ENCODE results near the gene RMDN2. TPM values are rescaled to one million over a fixed set of nuclear protein-coding genes. Genes with fewer than 3 reads are reported as not detected.
"Not testable (repeated sequence)": the region's sequence is repeated elsewhere in the genome, so short reads cannot be mapped to it uniquely, and the experiment has no call there.

The RMDN2 gene
- total RNA-seq, 1 donor from 2014 or later: 9.0 TPM

- Mint-ChIP-seq H3K27ac (no peak overlapping the region), H3K27me3 (ENCODE audit: low read depth) (no peaks in the 10 kb centered on the region), H3K4me1 (peaks cover 4% of the 10 kb centered on the region), H3K4me3 (no peak overlapping the region), H3K9me3 (peaks cover 36% of the 10 kb centered on the region), H3K36me3 (peaks cover 30% of the 10 kb centered on the region)
- no peak for DNase-seq (ENCODE audit: low spot score in 2 of 2, unreplicated experiment in 2 of 2)
- no peak for TF ChIP-seq CTCF (IDR thresholded peaks at IDR 0.05; ENCODE audit: unreplicated experiment)
These were observed 9.8 kb downstream of the RMDN2 start for GRCh38 chr2:37934591-37935513.

- H3K4me3 Mint-ChIP-seq; DNase-seq (ENCODE audit: low spot score in 2 of 2, unreplicated experiment in 2 of 2); H3K27me3 Mint-ChIP-seq (ENCODE audit: low read depth); H3K4me1 Mint-ChIP-seq; H3K27ac Mint-ChIP-seq: not testable (repeated sequence)
- Mint-ChIP-seq H3K36me3 (peaks cover 30% of the 10 kb centered on the region), H3K9me3 (peaks cover 47% of the 10 kb centered on the region)
These were observed 12.5 kb downstream of the RMDN2 start for GRCh38 chr2:37937568-37937967.

GRCh38 chr2:37941267-37941666 is 16.2 kb downstream of the RMDN2 start:
- H3K27me3 Mint-ChIP-seq (ENCODE audit: low read depth); H3K4me1 Mint-ChIP-seq; DNase-seq (ENCODE audit: low spot score in 2 of 2, unreplicated experiment in 2 of 2); H3K27ac Mint-ChIP-seq; H3K4me3 Mint-ChIP-seq: not testable (repeated sequence)
- Mint-ChIP-seq H3K36me3 (peaks cover 20% of the 10 kb centered on the region), H3K9me3 (peaks cover 43% of the 10 kb centered on the region)

- no peaks in the 10 kb centered on the region for H3K27me3 Mint-ChIP-seq (ENCODE audit: low read depth)
- H3K4me1 Mint-ChIP-seq: no peaks in the 10 kb centered on the region
- DNase-seq (ENCODE audit: low spot score in 2 of 2, unreplicated experiment in 2 of 2): no peak
- no peak for TF ChIP-seq CTCF (IDR thresholded peaks at IDR 0.05; ENCODE audit: unreplicated experiment)
- H3K36me3 Mint-ChIP-seq: peaks cover 8% of the 10 kb centered on the region
- no peak overlapping the region for H3K27ac Mint-ChIP-seq
- no peak overlapping the region for H3K4me3 Mint-ChIP-seq
- H3K9me3 Mint-ChIP-seq: peaks cover 16% of the 10 kb centered on the region
These were observed 19.2 kb downstream of the RMDN2 start for GRCh38 chr2:37944268-37944667.

- Mint-ChIP-seq H3K27ac (no peak overlapping the region), H3K4me3 (no peak overlapping the region)
These were observed 22.2 kb downstream of the RMDN2 start for GRCh38 chr2:37947306-37947705.

GRCh38 chr2:37962018-37962739 is 37.1 kb downstream of the RMDN2 start:
- not testable (repeated sequence) for H3K4me3 Mint-ChIP-seq; DNase-seq (ENCODE audit: low spot score in 2 of 2, unreplicated experiment in 2 of 2); H3K27me3 Mint-ChIP-seq (ENCODE audit: low read depth); H3K27ac Mint-ChIP-seq; H3K4me1 Mint-ChIP-seq
- peaks cover 66% of the 10 kb centered on the region for H3K9me3 Mint-ChIP-seq
- H3K36me3 Mint-ChIP-seq: peaks cover 55% of the 10 kb centered on the region

More at GRCh38 chr2:37947306-37947705, 22.2 kb downstream of the RMDN2 start:
- DNase-seq (ENCODE audit: low spot score in 2 of 2, unreplicated experiment in 2 of 2): no peak
- Mint-ChIP-seq H3K36me3 (peaks cover 6% of the 10 kb centered on the region), H3K27me3 (ENCODE audit: low read depth) (no peaks in the 10 kb centered on the region), H3K4me1 (no peaks in the 10 kb centered on the region), H3K9me3 (no peaks in the 10 kb centered on the region)
- no peak for TF ChIP-seq CTCF (IDR thresholded peaks at IDR 0.05; ENCODE audit: unreplicated experiment)

GRCh38 chr2:37962740-37963121 is 37.6 kb downstream of the RMDN2 start:
- H3K36me3 Mint-ChIP-seq: peaks cover 51% of the 10 kb centered on the region
- H3K27ac Mint-ChIP-seq: not testable (repeated sequence)

GRCh38 chr2:37963901-37964300 is 38.8 kb downstream of the RMDN2 start:
- H3K4me3 Mint-ChIP-seq; H3K4me1 Mint-ChIP-seq; H3K27me3 Mint-ChIP-seq (ENCODE audit: low read depth); H3K27ac Mint-ChIP-seq; DNase-seq (ENCODE audit: low spot score in 2 of 2, unreplicated experiment in 2 of 2): not testable (repeated sequence)
- Mint-ChIP-seq H3K36me3 (peaks cover 40% of the 10 kb centered on the region), H3K9me3 (peaks cover 51% of the 10 kb centered on the region)

More at GRCh38 chr2:37962740-37963121, 37.6 kb downstream of the RMDN2 start:
- H3K27me3 Mint-ChIP-seq (ENCODE audit: low read depth); H3K4me1 Mint-ChIP-seq; H3K4me3 Mint-ChIP-seq; DNase-seq (ENCODE audit: low spot score in 2 of 2, unreplicated experiment in 2 of 2): not testable (repeated sequence)
- peaks cover 63% of the 10 kb centered on the region for H3K9me3 Mint-ChIP-seq

Measured in mesothelial cell of epicardium (in vitro differentiated cells).